Astrocyte of the spinal cord (primary cell): ENCODE results near the gene ARIH1.
"Not testable (repeated sequence)": the region's sequence is repeated elsewhere in the genome, so short reads cannot be mapped to it uniquely, and the experiment has no call there.

Experiments
- DNase-seq: peaks from one replicate; pipeline ENCODE4 v3.0.0; 2011; ENCODE audit warnings: low read depth, low spot score
- H3K4me3 ChIP-seq: 2 replicates; pipeline ENCODE4 v1.5.1; 2011; ENCODE audit warnings: low read depth, mild to moderate bottlenecking, low read length, moderate library complexity
- in situ Hi-C: cut with HindIII; loops from 2 replicates; pipeline ENCODE4 v1.10.0; 2017; ENCODE audit warnings: low sequenced_read_pairs
- TF ChIP-seq, protein P1 (sequence below): IDR thresholded peaks from 2 replicates; pipeline ENCODE4 v1.5.1; 2012; ENCODE audit warnings: low read depth, mild to moderate bottlenecking, low read length, inconsistent platforms

The ARIH1 gene

GRCh38 chr15:72593838-72594237 is 119.7 kb downstream of the ARIH1 start:
- DNase-seq: no peak
- H3K4me3 ChIP-seq: no peak overlapping the region
- in situ Hi-C loops: no loop called here
- TF ChIP-seq, protein P1, sequence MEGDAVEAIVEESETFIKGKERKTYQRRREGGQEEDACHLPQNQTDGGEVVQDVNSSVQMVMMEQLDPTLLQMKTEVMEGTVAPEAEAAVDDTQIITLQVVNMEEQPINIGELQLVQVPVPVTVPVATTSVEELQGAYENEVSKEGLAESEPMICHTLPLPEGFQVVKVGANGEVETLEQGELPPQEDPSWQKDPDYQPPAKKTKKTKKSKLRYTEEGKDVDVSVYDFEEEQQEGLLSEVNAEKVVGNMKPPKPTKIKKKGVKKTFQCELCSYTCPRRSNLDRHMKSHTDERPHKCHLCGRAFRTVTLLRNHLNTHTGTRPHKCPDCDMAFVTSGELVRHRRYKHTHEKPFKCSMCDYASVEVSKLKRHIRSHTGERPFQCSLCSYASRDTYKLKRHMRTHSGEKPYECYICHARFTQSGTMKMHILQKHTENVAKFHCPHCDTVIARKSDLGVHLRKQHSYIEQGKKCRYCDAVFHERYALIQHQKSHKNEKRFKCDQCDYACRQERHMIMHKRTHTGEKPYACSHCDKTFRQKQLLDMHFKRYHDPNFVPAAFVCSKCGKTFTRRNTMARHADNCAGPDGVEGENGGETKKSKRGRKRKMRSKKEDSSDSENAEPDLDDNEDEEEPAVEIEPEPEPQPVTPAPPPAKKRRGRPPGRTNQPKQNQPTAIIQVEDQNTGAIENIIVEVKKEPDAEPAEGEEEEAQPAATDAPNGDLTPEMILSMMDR: no peak

GRCh38 chr15:72599855-72600464 is 125.8 kb downstream of the ARIH1 start:
- TF ChIP-seq, protein P1: peak; percentile 75
- H3K4me3 ChIP-seq: no peak overlapping the region
- DNase-seq: peak; percentile 65
- in situ Hi-C loops: no loop called here

GRCh38 chr15:72604794-72605193 is 130.7 kb downstream of the ARIH1 start:
- TF ChIP-seq, protein P1: no peak
- DNase-seq: no peak
- in situ Hi-C loops: no loop called here
- H3K4me3 ChIP-seq: no peak overlapping the region

DNA sequence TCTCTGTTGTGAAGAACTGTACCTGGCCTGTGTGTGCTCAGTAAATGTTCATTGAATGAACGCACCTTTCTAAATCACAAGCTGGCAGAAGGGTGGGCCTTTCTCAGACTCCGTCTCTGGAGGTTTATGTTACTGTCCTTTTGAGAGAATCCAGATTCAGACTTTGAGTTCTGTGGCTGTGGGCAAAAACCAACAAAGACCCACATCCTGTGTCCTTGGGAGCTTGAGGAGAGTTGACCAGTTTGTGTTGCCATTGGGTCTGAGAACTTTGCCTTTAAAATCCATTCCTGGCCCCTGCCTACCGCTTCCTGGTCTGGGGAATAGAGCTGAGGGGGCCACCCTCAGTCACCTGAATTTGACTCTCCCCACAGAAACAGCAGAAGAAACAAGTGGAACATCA is 134.0 kb downstream of the ARIH1 start:
- H3K4me3 ChIP-seq, DNase-seq, in situ Hi-C loops: not testable (repeated sequence)

- DNase-seq: no peak
- TF ChIP-seq, protein P1: no peak
- in situ Hi-C loops: no loop called here
- no peak overlapping the region for H3K4me3 ChIP-seq
These were observed 135.7 kb downstream of the ARIH1 start for GRCh38 chr15:72609862-72610261.

DNA sequence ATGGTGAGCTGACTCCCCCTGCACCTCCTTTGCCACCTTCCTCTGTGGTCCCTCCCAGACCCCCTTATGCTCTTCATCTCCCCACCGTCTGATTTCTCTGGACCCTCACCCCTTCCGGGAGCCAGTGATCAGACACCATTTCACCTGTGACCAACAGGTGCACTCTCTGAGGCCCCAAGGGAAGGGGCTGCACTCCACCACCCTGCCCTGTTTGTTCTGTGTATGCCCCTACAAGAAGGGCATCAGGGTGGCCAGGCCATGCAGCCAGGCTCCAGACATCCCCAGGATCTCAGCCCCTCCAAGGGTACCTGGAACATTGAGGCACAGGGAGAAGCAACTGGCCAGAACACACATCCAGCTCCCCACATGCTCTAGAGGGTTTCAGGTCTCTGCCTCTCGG is 138.2 kb downstream of the ARIH1 start:
- H3K4me3 ChIP-seq, in situ Hi-C loops, DNase-seq: not testable (repeated sequence)

- no peak for DNase-seq
- in situ Hi-C loops: no loop called here
- TF ChIP-seq, protein P1: no peak
- no peak overlapping the region for H3K4me3 ChIP-seq
These were observed 140.8 kb downstream of the ARIH1 start for GRCh38 chr15:72614810-72615532.

DNA sequence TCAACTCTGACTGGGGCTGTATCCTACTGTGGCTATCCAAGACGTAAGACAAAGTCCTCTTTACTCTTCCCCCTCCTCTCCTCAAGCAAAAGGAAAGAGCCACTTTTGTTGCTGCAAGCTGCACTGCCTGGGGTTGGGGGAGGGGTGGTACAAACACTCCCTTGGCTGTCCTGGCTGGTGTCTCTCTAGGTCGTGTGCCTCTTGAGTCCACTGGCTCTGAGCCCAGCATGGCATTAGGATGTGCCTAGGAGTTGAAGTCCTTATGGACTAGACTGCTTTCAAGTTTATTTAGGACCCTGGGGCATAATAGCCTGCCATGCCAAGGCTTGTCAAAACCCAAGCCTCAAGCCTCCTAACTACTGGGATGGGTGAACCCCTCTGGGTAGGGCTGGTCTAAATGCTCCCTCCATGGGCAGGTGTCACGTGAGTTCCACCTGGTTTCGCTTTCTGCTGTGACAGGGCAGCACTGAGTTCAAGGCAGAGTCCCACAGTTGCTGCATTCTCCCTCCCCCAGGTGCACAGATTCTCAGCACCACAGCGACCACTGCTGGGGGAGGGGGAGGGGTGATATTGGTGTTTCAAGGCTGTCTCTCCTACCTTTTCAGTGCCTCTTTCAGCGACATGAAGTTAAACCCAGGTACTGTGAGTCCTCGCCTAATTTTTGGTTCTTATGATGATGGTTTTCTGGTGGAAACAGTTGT is 141.6 kb downstream of the ARIH1 start:
- in situ Hi-C loops: not testable (repeated sequence)

More for the DNA sequence above, 141.6 kb downstream of the ARIH1 start:
- not testable (repeated sequence) for H3K4me3 ChIP-seq, DNase-seq
